ENCODE measurements around the gene TMEM201. TPM values are rescaled to one million over a fixed set of nuclear protein-coding genes. Genes with fewer than 3 reads are reported as not detected.
A peak's percentile ranks its signal among the peaks of the same experiment; 100 is the strongest.
"Not testable (repeated sequence)": the region's sequence is repeated elsewhere in the genome, so short reads cannot be mapped to it uniquely, and the experiment has no call there.

TMEM201 gene
- total RNA-seq, 1 experiment from 2014 or later, result 17.4 TPM

DNA sequence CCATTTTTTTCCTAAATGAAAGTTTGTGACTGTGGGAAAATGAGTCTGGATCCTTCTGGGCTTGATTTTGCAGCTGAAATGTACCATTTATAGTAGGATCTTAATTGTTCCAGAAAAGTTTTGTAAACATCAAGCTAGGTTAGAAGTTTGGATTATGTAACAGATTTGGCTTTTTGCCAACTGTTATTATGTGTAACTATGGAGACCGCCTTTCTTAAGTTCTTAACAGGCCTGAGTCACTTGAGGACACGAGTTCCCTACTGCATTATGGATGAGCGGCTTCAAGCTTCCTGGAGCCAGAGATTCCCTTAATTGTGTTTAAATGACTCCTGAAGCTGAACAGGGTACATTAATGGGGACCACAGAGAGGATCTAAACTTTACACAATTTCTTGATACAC lies 27.3 kb upstream of the TMEM201 start:
- intact Hi-C loops (cut with micrococcal nuclease; ENCODE audit: unreplicated experiment), result no loop called here

DNA sequence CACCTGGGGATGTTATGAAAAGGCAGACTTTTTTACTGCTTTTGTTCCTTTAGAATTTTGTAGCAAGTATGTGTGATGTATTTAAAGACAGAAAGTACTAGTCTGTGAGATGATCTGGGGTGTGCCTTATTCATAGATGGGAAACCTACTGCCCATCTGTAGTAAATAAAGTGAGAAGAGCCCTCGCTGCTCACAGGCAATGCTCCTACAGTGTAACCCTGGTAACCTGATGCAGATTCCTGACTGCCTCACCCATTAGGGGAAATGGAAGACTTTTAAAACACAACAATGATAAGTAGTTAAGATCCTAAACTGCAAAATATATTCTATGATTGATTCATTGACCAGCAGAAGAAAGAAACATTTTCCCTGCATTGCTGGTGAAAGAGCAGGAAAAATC lies 19.4 kb upstream of the TMEM201 start:
- Histone ChIP-seq H3K36me3 (ENCODE audit: low read depth) (no peaks in the 10 kb centered on the region), H3K9me3 (ENCODE audit: insufficient read depth, low read depth) (no peaks in the 10 kb centered on the region), H2AFZ (no peak overlapping the region), H3K27ac (no peak overlapping the region), H3K79me2 (ENCODE audit: low read depth) (no peaks in the 10 kb centered on the region), H3K27me3 (ENCODE audit: insufficient read depth, low read depth) (no peaks in the 10 kb centered on the region), H4K20me1 (ENCODE audit: insufficient read depth) (no peaks in the 10 kb centered on the region), H3K9me2 (ENCODE audit: insufficient read depth) (no peaks in the 10 kb centered on the region), H3K4me1 (replicated peaks; ENCODE audit: insufficient read depth) (no peaks in the 10 kb centered on the region), H3K4me3 (no peak overlapping the region), H3F3A (ENCODE audit: insufficient read depth, low read depth) (no peaks in the 10 kb centered on the region), H3K4me2 (no peak overlapping the region)
- DNase-seq, result no peak
- BruUV-seq (replicated peaks), result no TSS peak
- intact Hi-C loops (cut with micrococcal nuclease; ENCODE audit: unreplicated experiment), result no loop called here
- TF ChIP-seq EZH2 (IDR thresholded peaks at IDR 0.05; ENCODE audit: low read depth), result no peak
- ChIA-PET CTCF (interaction anchor here (0.7 kb wide), 1 partner anchor 78 kb away, joined by 3 read pairs; no protein-coding TSS in a partner anchor), POLR2A (ENCODE audit: unreplicated experiment) (no interaction called here)

More for the DNA sequence above, 27.3 kb upstream of the TMEM201 start:
- no peak overlapping the region for H3K4me3 ChIP-seq
- H3K27me3 ChIP-seq (ENCODE audit: insufficient read depth, low read depth), result no peaks in the 10 kb centered on the region
- peak; percentile 25 to 88 for DNase-seq
- no peaks in the 10 kb centered on the region for H3K36me3 ChIP-seq (ENCODE audit: low read depth)
- POLR2A ChIA-PET (ENCODE audit: unreplicated experiment), result no interaction called here
- H3K9me2 ChIP-seq (ENCODE audit: insufficient read depth), result no peaks in the 10 kb centered on the region
- no peaks in the 10 kb centered on the region for H3K79me2 ChIP-seq (ENCODE audit: low read depth)
- CTCF ChIA-PET, result interaction anchor here (0.7 kb wide), 1 partner anchor 22 kb away, joined by 7 read pairs; no protein-coding TSS in a partner anchor
- peaks cover 7% of the 10 kb centered on the region; the same call in 1 of the 2 replicates for H3F3A ChIP-seq (ENCODE audit: insufficient read depth, low read depth)
- H3K27ac ChIP-seq, result no peak overlapping the region
- BruUV-seq (replicated peaks), result no TSS peak
- H2AFZ ChIP-seq, result no peak overlapping the region
- peaks cover 9% of the 10 kb centered on the region for H3K4me1 ChIP-seq (replicated peaks; ENCODE audit: insufficient read depth)
- H4K20me1 ChIP-seq (ENCODE audit: insufficient read depth), result no peaks in the 10 kb centered on the region; the same call in 1 of the 2 replicates
- TF ChIP-seq, protein P1, sequence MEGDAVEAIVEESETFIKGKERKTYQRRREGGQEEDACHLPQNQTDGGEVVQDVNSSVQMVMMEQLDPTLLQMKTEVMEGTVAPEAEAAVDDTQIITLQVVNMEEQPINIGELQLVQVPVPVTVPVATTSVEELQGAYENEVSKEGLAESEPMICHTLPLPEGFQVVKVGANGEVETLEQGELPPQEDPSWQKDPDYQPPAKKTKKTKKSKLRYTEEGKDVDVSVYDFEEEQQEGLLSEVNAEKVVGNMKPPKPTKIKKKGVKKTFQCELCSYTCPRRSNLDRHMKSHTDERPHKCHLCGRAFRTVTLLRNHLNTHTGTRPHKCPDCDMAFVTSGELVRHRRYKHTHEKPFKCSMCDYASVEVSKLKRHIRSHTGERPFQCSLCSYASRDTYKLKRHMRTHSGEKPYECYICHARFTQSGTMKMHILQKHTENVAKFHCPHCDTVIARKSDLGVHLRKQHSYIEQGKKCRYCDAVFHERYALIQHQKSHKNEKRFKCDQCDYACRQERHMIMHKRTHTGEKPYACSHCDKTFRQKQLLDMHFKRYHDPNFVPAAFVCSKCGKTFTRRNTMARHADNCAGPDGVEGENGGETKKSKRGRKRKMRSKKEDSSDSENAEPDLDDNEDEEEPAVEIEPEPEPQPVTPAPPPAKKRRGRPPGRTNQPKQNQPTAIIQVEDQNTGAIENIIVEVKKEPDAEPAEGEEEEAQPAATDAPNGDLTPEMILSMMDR (conservative IDR thresholded peaks at IDR 0.05), result no peak
- TF ChIP-seq EZH2 (IDR thresholded peaks at IDR 0.05; ENCODE audit: low read depth), result no peak
- peak overlapping the region; percentile 34; the same call in 1 of the 2 replicates for H3K4me2 ChIP-seq
- H3K9me3 ChIP-seq (ENCODE audit: insufficient read depth, low read depth), result no peaks in the 10 kb centered on the region

DNA sequence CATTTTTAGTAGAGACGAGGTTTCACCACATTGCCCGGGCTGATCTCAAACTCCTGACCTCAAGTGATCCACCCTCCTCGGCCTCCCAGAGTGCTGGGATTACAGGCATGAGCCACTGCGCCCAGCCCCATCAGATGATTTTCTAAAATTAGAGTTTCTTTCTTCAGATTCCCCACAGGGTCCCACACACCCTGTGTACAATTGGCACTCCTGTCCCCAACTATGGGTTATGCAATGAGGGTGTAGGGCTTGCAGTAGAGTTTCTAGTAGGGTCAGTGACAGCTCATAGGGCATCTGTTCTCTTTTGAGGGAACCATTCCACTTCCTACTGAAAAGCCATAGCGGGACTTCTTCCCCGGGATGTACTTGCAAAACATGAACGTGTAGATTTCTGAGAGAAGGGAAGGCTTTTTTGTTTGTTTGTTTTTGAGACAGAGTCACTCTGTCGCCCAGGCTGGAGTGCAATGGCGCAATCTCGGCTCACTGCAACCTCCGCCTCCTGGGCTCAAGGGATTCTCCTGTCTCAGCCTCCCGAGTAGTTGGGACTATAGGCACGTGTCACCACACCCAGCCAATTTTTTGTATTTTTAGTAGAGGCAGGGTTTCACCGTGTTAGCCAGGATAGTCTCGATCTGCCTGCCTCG lies 17.7 kb upstream of the TMEM201 start:
- not testable (repeated sequence) for H3K36me3 ChIP-seq (ENCODE audit: low read depth)

DNA sequence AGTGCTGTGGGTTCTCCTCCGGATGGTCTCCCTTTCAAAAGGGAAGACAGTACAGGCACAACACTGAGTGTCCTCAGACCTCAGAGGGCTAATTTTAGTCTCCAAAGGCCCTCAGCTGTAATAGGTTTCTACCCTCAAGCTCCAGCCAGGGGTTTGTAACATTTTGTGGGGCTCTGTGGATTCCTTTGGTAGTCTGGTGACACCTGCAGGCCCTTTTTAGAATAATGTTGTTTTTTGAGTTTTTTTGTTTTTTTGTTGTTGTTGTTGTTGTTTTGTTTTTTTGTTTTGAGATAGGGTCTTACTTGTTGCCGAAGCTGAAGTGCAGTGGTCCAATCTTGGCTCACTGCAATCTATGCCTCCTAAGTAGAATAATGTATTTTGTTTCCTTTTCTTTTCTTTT lies 15.0 kb upstream of the TMEM201 start:
- Histone ChIP-seq H3K9me3 (ENCODE audit: insufficient read depth, low read depth) (no peaks in the 10 kb centered on the region), H4K20me1 (ENCODE audit: insufficient read depth) (no peaks in the 10 kb centered on the region), H3K27me3 (ENCODE audit: insufficient read depth, low read depth) (no peaks in the 10 kb centered on the region), H3K27ac (no peak overlapping the region), H3K9me2 (ENCODE audit: insufficient read depth) (no peaks in the 10 kb centered on the region), H3K4me3 (no peak overlapping the region), H3F3A (ENCODE audit: insufficient read depth, low read depth) (no peaks in the 10 kb centered on the region), H3K36me3 (ENCODE audit: low read depth) (no peaks in the 10 kb centered on the region), H3K4me2 (no peak overlapping the region), H3K79me2 (ENCODE audit: low read depth) (no peaks in the 10 kb centered on the region), H2AFZ (no peak overlapping the region), H3K4me1 (replicated peaks; ENCODE audit: insufficient read depth) (no peaks in the 10 kb centered on the region)
- BruUV-seq (replicated peaks), result no TSS peak
- intact Hi-C loops (cut with micrococcal nuclease; ENCODE audit: unreplicated experiment), result loop anchor here (1.0 to 2.0 kb wide), 2 partner anchors 78 to 285 kb away; no protein-coding TSS in a partner anchor
- CTCF ChIA-PET, result interaction anchor here (0.7 to 0.9 kb wide), 3 partner anchors 79 to 185 kb away, joined by 3 to 6 read pairs (median 4); no protein-coding TSS in a partner anchor
- no peak for DNase-seq
- TF ChIP-seq, protein P1 (conservative IDR thresholded peaks at IDR 0.05), result peak; percentile 66
- TF ChIP-seq EZH2 (IDR thresholded peaks at IDR 0.05; ENCODE audit: low read depth), result no peak
- POLR2A ChIA-PET (ENCODE audit: unreplicated experiment), result no interaction called here

More for the DNA sequence above, 17.7 kb upstream of the TMEM201 start:
- DNase-seq; H3K27ac ChIP-seq; H4K20me1 ChIP-seq (ENCODE audit: insufficient read depth); H3K9me3 ChIP-seq (ENCODE audit: insufficient read depth, low read depth); H3K4me2 ChIP-seq; H3K4me3 ChIP-seq; intact Hi-C loops (cut with micrococcal nuclease; ENCODE audit: unreplicated experiment); H2AFZ ChIP-seq; H3F3A ChIP-seq (ENCODE audit: insufficient read depth, low read depth); BruUV-seq (replicated peaks); H3K27me3 ChIP-seq (ENCODE audit: insufficient read depth, low read depth); H3K4me1 ChIP-seq (replicated peaks; ENCODE audit: insufficient read depth); H3K9me2 ChIP-seq (ENCODE audit: insufficient read depth); CTCF ChIA-PET; H3K79me2 ChIP-seq (ENCODE audit: low read depth): not testable (repeated sequence)
- POLR2A ChIA-PET (ENCODE audit: unreplicated experiment), result interaction anchor here (0.6 kb wide), 1 partner anchor 305 kb away, joined by 4 read pairs; no protein-coding TSS in a partner anchor

All from PC-9 (cell line).